ENCODE measurements around the gene ZMYND11. TPM values are rescaled to one million over a fixed set of nuclear protein-coding genes. Genes with fewer than 3 reads are reported as not detected.

ZMYND11 gene
- total and polyA plus RNA-seq, 2 of the 8 experiments (the other 6 are each of a cell fraction or from before 2014, with no cell fraction given), result 7.5 to 26.6 TPM

- TF ChIP-seq EGR1 (IDR thresholded peaks at IDR 0.05; ENCODE audit: borderline replicate concordance, low read depth, low read length) (no peak), RFX5 (IDR thresholded peaks at IDR 0.05; ENCODE audit: borderline replicate concordance, low read depth, low read length) (no peak), E2F6 (IDR thresholded peaks at IDR 0.05) (no peak), MAX (IDR thresholded peaks at IDR 0.05) (no peak), CHD1 (IDR thresholded peaks at IDR 0.05; ENCODE audit: low read depth, low read length) (no peak)
- TF ChIP-seq, protein P1, sequence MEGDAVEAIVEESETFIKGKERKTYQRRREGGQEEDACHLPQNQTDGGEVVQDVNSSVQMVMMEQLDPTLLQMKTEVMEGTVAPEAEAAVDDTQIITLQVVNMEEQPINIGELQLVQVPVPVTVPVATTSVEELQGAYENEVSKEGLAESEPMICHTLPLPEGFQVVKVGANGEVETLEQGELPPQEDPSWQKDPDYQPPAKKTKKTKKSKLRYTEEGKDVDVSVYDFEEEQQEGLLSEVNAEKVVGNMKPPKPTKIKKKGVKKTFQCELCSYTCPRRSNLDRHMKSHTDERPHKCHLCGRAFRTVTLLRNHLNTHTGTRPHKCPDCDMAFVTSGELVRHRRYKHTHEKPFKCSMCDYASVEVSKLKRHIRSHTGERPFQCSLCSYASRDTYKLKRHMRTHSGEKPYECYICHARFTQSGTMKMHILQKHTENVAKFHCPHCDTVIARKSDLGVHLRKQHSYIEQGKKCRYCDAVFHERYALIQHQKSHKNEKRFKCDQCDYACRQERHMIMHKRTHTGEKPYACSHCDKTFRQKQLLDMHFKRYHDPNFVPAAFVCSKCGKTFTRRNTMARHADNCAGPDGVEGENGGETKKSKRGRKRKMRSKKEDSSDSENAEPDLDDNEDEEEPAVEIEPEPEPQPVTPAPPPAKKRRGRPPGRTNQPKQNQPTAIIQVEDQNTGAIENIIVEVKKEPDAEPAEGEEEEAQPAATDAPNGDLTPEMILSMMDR (IDR thresholded peaks at IDR 0.05; ENCODE audit: control extremely low read depth in 1 of 3, insufficient read depth in 1 of 3, low read depth in 1 of 3, low read length in 3 of 3), result no peak
Measured at GRCh38 chr10:105806-106205, 29.4 kb upstream of the ZMYND11 start (continued).
